GM18507 (cell line): ENCODE measurements around the gene UBE2D2.
A peak's percentile ranks its signal among the peaks of the same experiment; 100 is the strongest.

ENCODE experiments used
- DNase-seq: peaks from one replicate; pipeline ENCODE4 v3.0.0; 2011; ENCODE audit warnings: low read depth; ENCODE audit not compliant: insufficient read length; ENCODE audit errors: extremely low spot score
- FAIRE-seq: peaks from 2 replicates; lab custom pipeline; 2011; peaks lifted over from hg19 to GRCh38; lab: Jason Lieb, UNC

UBE2D2 gene

GRCh38 chr5:139642891-139643871 lies 82.0 kb downstream of the UBE2D2 start:
- FAIRE-seq (no peak), DNase-seq (no peak)

- FAIRE-seq = no peak
- DNase-seq = no peak
Measured at GRCh38 chr5:139644001-139644456, 82.9 kb downstream of the UBE2D2 start.

GRCh38 chr5:139644646-139645429 lies 83.7 kb downstream of the UBE2D2 start:
- DNase-seq (no peak), FAIRE-seq (no peak)

GRCh38 chr5:139645430-139645871 lies 84.3 kb downstream of the UBE2D2 start:
- no peak for DNase-seq
- FAIRE-seq = no peak

GRCh38 chr5:139646111-139646510 lies 85.0 kb downstream of the UBE2D2 start:
- DNase-seq (no peak), FAIRE-seq (no peak)

- FAIRE-seq = no peak
- no peak for DNase-seq
Measured at GRCh38 chr5:139646912-139647505, 85.9 kb downstream of the UBE2D2 start.

GRCh38 chr5:139647506-139648204 lies 86.5 kb downstream of the UBE2D2 start:
- DNase-seq (no peak), FAIRE-seq (no peak)

- DNase-seq = no peak
- FAIRE-seq = peak; percentile 33
Measured at GRCh38 chr5:139648205-139649081, 87.3 kb downstream of the UBE2D2 start, which contains the start of gene CXXC5. Gene CXXC5, plus strand, starts transcription at chr5:139648349. Its CDS starts 32,175 bp downstream, at chr5:139680524.

- FAIRE-seq (peak; percentile 31), DNase-seq (no peak)
Measured at GRCh38 chr5:139649082-139649991, 88.2 kb downstream of the UBE2D2 start.

- DNase-seq (no peak), FAIRE-seq (no peak)
Measured at GRCh38 chr5:139650031-139650688, 89.0 kb downstream of the UBE2D2 start.

GRCh38 chr5:139650689-139651042 lies 89.5 kb downstream of the UBE2D2 start:
- no peak for FAIRE-seq

GRCh38 chr5:139651043-139651834 lies 90.1 kb downstream of the UBE2D2 start:
- DNase-seq (no peak), FAIRE-seq (no peak)

More at GRCh38 chr5:139650689-139651042, 89.5 kb downstream of the UBE2D2 start:
- no peak for DNase-seq

- DNase-seq = no peak
- peak; percentile 95 for FAIRE-seq
Measured at GRCh38 chr5:139651853-139652787, 91.0 kb downstream of the UBE2D2 start.

GRCh38 chr5:139652788-139653241 lies 91.7 kb downstream of the UBE2D2 start:
- FAIRE-seq (no peak), DNase-seq (no peak)

GRCh38 chr5:139653616-139654015 lies 92.5 kb downstream of the UBE2D2 start:
- no peak for DNase-seq
- FAIRE-seq = peak; percentile 61
